ENCODE measurements around the gene MFAP1. TPM values are rescaled to one million over a fixed set of nuclear protein-coding genes. Genes with fewer than 3 reads are reported as not detected.

MFAP1 gene
- total RNA-seq, result 21.0 TPM
- long read RNA-seq, transcript MFAP1-201 (9 exons, 2,155 nt), result major isoform, 29 of 31 reads
- long read RNA-seq, partial matches to known transcripts, result 2 of 31 reads
- long read RNA-seq, other reads (novel, unspliced or antisense), result 0 of 31 reads

GRCh38 chr15:43824302-43825246 is at the start of gene MFAP1:
Gene MFAP1, minus strand, starts transcription at chr15:43824690. Its CDS starts 121 bp downstream, at chr15:43824569.
- Histone ChIP-seq H3K27ac (peak within 1 kb of the TSS; percentile 90), H3K27me3 (no peaks in the 10 kb centered on the region), H3K4me1 (peaks cover 37% of the 10 kb centered on the region), H3K4me3 (peak within 1 kb of the TSS; percentile 78), H3K36me3 (no peaks in the 10 kb centered on the region), H3K9me3 (no peaks in the 10 kb centered on the region)
- TF ChIP-seq CTCF (IDR thresholded peaks at IDR 0.05), result no peak
- intact Hi-C loops (cut with DNase I), result no loop called here
- DNase-seq, result peak; percentile 95
- ATAC-seq, result peak; percentile 97

- no peaks in the 10 kb centered on the region for H3K27me3 ChIP-seq
- no peak overlapping the region for H3K4me3 ChIP-seq
- H3K36me3 ChIP-seq, result no peaks in the 10 kb centered on the region
- no peak for TF ChIP-seq CTCF (IDR thresholded peaks at IDR 0.05)
- ATAC-seq (no peak), DNase-seq (no peak)
- H3K27ac ChIP-seq, result no peak overlapping the region
- intact Hi-C loops (cut with DNase I), result no loop called here
- no peaks in the 10 kb centered on the region for H3K9me3 ChIP-seq
- no peaks in the 10 kb centered on the region for H3K4me1 ChIP-seq
Measured at GRCh38 chr15:43873651-43874050, 49.2 kb upstream of the MFAP1 start.

- H3K9me3 ChIP-seq, result no peaks in the 10 kb centered on the region
- ATAC-seq, result peak; percentile 54
- no peak for DNase-seq
Measured at GRCh38 chr15:43872416-43873020, 48.0 kb upstream of the MFAP1 start.

GRCh38 chr15:43871835-43872234 is 47.3 kb upstream of the MFAP1 start:
- DNase-seq (no peak), ATAC-seq (no peak)
- peaks cover 7% of the 10 kb centered on the region for H3K36me3 ChIP-seq
- no peak overlapping the region for H3K27ac ChIP-seq
- no peaks in the 10 kb centered on the region for H3K4me1 ChIP-seq
- TF ChIP-seq CTCF (IDR thresholded peaks at IDR 0.05), result no peak
- no peaks in the 10 kb centered on the region for H3K27me3 ChIP-seq
- intact Hi-C loops (cut with DNase I), result no loop called here
- no peak overlapping the region for H3K4me3 ChIP-seq
- H3K9me3 ChIP-seq, result no peaks in the 10 kb centered on the region

More at GRCh38 chr15:43872416-43873020, 48.0 kb upstream of the MFAP1 start:
- peaks cover 3% of the 10 kb centered on the region for H3K36me3 ChIP-seq
- no peaks in the 10 kb centered on the region for H3K4me1 ChIP-seq
- intact Hi-C loops (cut with DNase I), result no loop called here
- H3K27me3 ChIP-seq, result no peaks in the 10 kb centered on the region
- peak; percentile 49 for TF ChIP-seq CTCF (IDR thresholded peaks at IDR 0.05)
- H3K27ac ChIP-seq, result no peak overlapping the region
- H3K4me3 ChIP-seq, result no peak overlapping the region

GRCh38 chr15:43868406-43868805 is 43.9 kb upstream of the MFAP1 start:
- ATAC-seq (no peak), DNase-seq (no peak)
- intact Hi-C loops (cut with DNase I), result no loop called here
- Histone ChIP-seq H3K36me3 (peaks cover 14% of the 10 kb centered on the region), H3K27ac (no peak overlapping the region), H3K27me3 (no peaks in the 10 kb centered on the region), H3K4me1 (no peaks in the 10 kb centered on the region), H3K4me3 (no peak overlapping the region), H3K9me3 (no peaks in the 10 kb centered on the region)
- no peak for TF ChIP-seq CTCF (IDR thresholded peaks at IDR 0.05)
